Measurements from ENCODE around the gene NDUFB11. TPM values are rescaled to one million over a fixed set of nuclear protein-coding genes. Genes with fewer than 3 reads are reported as not detected.

NDUFB11 gene
- total RNA-seq, 1 donor, result 34.4 TPM

- no peaks in the 10 kb centered on the region for H3K9me3 ChIP-seq (ENCODE audit: low read depth, low read length)
- no peak overlapping the region for H3K4me3 ChIP-seq (ENCODE audit: low read length)
Measured at GRCh38 chrX:47168495-47169073, 24.1 kb upstream of the NDUFB11 start.

GRCh38 chrX:47166126-47166525, 21.6 kb upstream of the NDUFB11 start:
- Histone ChIP-seq H3K27me3 (ENCODE audit: insufficient read depth, low read length) (no peaks in the 10 kb centered on the region), H3K9me3 (ENCODE audit: low read depth, low read length) (no peaks in the 10 kb centered on the region), H3K4me1 (ENCODE audit: insufficient read depth, low read length) (no peaks in the 10 kb centered on the region), H3K4me3 (ENCODE audit: low read length) (no peak overlapping the region)

More at GRCh38 chrX:47168495-47169073, 24.1 kb upstream of the NDUFB11 start:
- no peaks in the 10 kb centered on the region for H3K4me1 ChIP-seq (ENCODE audit: insufficient read depth, low read length)
- no peaks in the 10 kb centered on the region for H3K27me3 ChIP-seq (ENCODE audit: insufficient read depth, low read length)

- no peaks in the 10 kb centered on the region for H3K9me3 ChIP-seq (ENCODE audit: low read depth, low read length)
- no peak overlapping the region for H3K4me3 ChIP-seq (ENCODE audit: low read length)
- H3K27me3 ChIP-seq (ENCODE audit: insufficient read depth, low read length), result no peaks in the 10 kb centered on the region
- H3K4me1 ChIP-seq (ENCODE audit: insufficient read depth, low read length), result no peaks in the 10 kb centered on the region
Measured at GRCh38 chrX:47164420-47164819, 19.9 kb upstream of the NDUFB11 start.

GRCh38 chrX:47162927-47163583, 18.6 kb upstream of the NDUFB11 start:
- no peak overlapping the region for H3K4me3 ChIP-seq (ENCODE audit: low read length)
- H3K27me3 ChIP-seq (ENCODE audit: insufficient read depth, low read length), result no peaks in the 10 kb centered on the region
- H3K4me1 ChIP-seq (ENCODE audit: insufficient read depth, low read length), result no peaks in the 10 kb centered on the region
- no peaks in the 10 kb centered on the region for H3K9me3 ChIP-seq (ENCODE audit: low read depth, low read length)

- H3K27me3 ChIP-seq (ENCODE audit: insufficient read depth, low read length), result no peaks in the 10 kb centered on the region
- H3K9me3 ChIP-seq (ENCODE audit: low read depth, low read length), result no peaks in the 10 kb centered on the region
- H3K4me1 ChIP-seq (ENCODE audit: insufficient read depth, low read length), result no peaks in the 10 kb centered on the region
- no peak overlapping the region for H3K4me3 ChIP-seq (ENCODE audit: low read length)
Measured at GRCh38 chrX:47160781-47161180, 16.3 kb upstream of the NDUFB11 start.

GRCh38 chrX:47158781-47159180, 14.3 kb upstream of the NDUFB11 start:
- H3K4me3 ChIP-seq (ENCODE audit: low read length), result no peak overlapping the region
- H3K9me3 ChIP-seq (ENCODE audit: low read depth, low read length), result no peaks in the 10 kb centered on the region
- H3K27me3 ChIP-seq (ENCODE audit: insufficient read depth, low read length), result no peaks in the 10 kb centered on the region
- H3K4me1 ChIP-seq (ENCODE audit: insufficient read depth, low read length), result no peaks in the 10 kb centered on the region

- H3K9me3 ChIP-seq (ENCODE audit: low read depth, low read length), result no peaks in the 10 kb centered on the region
- H3K4me1 ChIP-seq (ENCODE audit: insufficient read depth, low read length), result no peaks in the 10 kb centered on the region
- H3K4me3 ChIP-seq (ENCODE audit: low read length), result no peak overlapping the region
- no peaks in the 10 kb centered on the region for H3K27me3 ChIP-seq (ENCODE audit: insufficient read depth, low read length)
Measured at GRCh38 chrX:47158131-47158530, 13.6 kb upstream of the NDUFB11 start.

- Histone ChIP-seq H3K9me3 (ENCODE audit: low read depth, low read length) (no peaks in the 10 kb centered on the region), H3K4me3 (ENCODE audit: low read length) (no peak overlapping the region), H3K27me3 (ENCODE audit: insufficient read depth, low read length) (no peaks in the 10 kb centered on the region), H3K4me1 (ENCODE audit: insufficient read depth, low read length) (no peaks in the 10 kb centered on the region)
Measured at GRCh38 chrX:47156611-47157520, 12.4 kb upstream of the NDUFB11 start.

GRCh38 chrX:47151435-47151834, 6.9 kb upstream of the NDUFB11 start:
- peaks cover 15% of the 10 kb centered on the region for H3K4me1 ChIP-seq (ENCODE audit: insufficient read depth, low read length)
- H3K9me3 ChIP-seq (ENCODE audit: low read depth, low read length), result no peaks in the 10 kb centered on the region
- no peaks in the 10 kb centered on the region for H3K27me3 ChIP-seq (ENCODE audit: insufficient read depth, low read length)
- H3K4me3 ChIP-seq (ENCODE audit: low read length), result no peak overlapping the region

GRCh38 chrX:47148946-47149345, 4.4 kb upstream of the NDUFB11 start:
- H3K9me3 ChIP-seq (ENCODE audit: low read depth, low read length), result no peaks in the 10 kb centered on the region
- H3K4me1 ChIP-seq (ENCODE audit: insufficient read depth, low read length), result peaks cover 24% of the 10 kb centered on the region
- H3K27me3 ChIP-seq (ENCODE audit: insufficient read depth, low read length), result no peaks in the 10 kb centered on the region
- no peak overlapping the region for H3K4me3 ChIP-seq (ENCODE audit: low read length)

- H3K4me1 ChIP-seq (ENCODE audit: insufficient read depth, low read length), result peaks cover 32% of the 10 kb centered on the region
- no peak overlapping the region for H3K4me3 ChIP-seq (ENCODE audit: low read length)
- no peaks in the 10 kb centered on the region for H3K27me3 ChIP-seq (ENCODE audit: insufficient read depth, low read length)
- H3K9me3 ChIP-seq (ENCODE audit: low read depth, low read length), result no peaks in the 10 kb centered on the region
Measured at GRCh38 chrX:47146936-47147859, 2.7 kb upstream of the NDUFB11 start.

GRCh38 chrX:47146121-47146935, 1.8 kb upstream of the NDUFB11 start:
- Histone ChIP-seq H3K27me3 (ENCODE audit: insufficient read depth, low read length) (no peaks in the 10 kb centered on the region), H3K4me1 (ENCODE audit: insufficient read depth, low read length) (peaks cover 32% of the 10 kb centered on the region), H3K4me3 (ENCODE audit: low read length) (peak overlapping the region; percentile 59), H3K9me3 (ENCODE audit: low read depth, low read length) (no peaks in the 10 kb centered on the region)

GRCh38 chrX:47145395-47146120, 1.1 kb upstream of the NDUFB11 start:
- no peaks in the 10 kb centered on the region for H3K27me3 ChIP-seq (ENCODE audit: insufficient read depth, low read length)
- H3K4me1 ChIP-seq (ENCODE audit: insufficient read depth, low read length), result peaks cover 32% of the 10 kb centered on the region
- no peaks in the 10 kb centered on the region for H3K9me3 ChIP-seq (ENCODE audit: low read depth, low read length)
- H3K4me3 ChIP-seq (ENCODE audit: low read length), result peak overlapping the region; percentile 59

All from mononuclear cell (primary cell).